ENCODE data around the gene SECTM1. TPM values are rescaled to one million over a fixed set of nuclear protein-coding genes. Genes with fewer than 3 reads are reported as not detected.
A peak's percentile ranks its signal among the peaks of the same experiment; 100 is the strongest.

Gene SECTM1
- total RNA-seq, 2 experiments from 2014 or later, result 0.72 to 0.74 TPM

DNA sequence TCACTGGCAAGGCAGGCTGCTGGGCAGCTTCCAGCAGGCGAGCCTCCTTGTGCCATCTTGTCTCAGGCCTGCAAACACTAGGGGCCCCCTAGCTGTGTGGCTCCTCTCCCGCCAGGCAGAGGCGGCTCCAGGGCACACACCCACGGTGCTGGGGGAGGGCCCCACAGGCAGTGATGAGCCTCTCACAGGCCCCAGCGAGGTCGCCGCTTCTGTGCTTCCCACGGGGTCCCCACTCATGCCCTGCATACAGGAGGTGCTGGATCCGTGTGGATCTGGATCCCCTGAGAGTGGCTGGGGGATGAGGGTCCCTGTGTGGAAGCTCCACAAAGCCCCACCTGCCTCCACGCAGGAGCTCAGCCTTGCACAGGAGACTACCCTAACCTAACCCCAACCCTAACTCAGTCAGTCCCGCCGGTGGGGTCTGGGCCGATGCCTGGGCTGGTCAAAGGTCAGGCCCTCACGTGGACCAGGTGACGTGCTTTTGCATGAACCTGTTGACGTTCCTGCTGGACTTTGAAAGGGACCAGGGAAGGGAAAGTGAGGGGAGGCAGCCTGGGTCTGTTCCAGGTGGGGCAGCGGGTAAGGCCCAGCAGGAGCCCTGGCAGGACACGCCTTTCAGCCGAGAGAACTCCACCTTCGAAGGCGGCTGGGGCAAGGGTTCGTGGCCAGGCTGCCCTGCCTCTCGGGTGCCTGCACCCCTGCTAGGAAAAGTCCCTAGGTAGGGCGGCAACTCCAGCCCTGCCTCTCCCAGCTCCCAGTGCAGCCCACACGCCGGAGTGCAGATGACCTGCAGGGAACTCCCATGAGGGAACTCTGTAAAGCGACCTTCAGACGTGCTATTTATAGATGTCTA lies 5.2 kb downstream of the SECTM1 start:
- no peak for DNase-seq

DNA sequence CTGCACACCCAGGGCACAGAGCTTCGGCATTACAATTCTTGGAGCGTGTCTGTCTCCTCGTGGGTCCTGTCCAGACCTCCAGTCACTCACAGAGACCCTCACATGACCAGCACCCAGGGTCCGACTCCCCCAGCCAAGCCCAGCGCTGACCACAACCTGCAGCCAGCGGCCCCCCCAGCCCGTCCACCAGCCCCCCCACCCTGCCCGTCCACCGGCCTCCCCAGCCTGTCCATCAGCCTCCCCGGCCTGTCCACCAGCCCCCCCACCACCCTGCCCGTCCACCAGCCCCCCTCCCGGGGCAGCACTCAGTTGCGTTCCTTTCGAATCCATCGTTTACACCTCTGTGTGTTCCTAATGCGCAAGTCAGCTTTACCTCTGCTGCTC lies 5.8 kb downstream of the SECTM1 start:
- no peaks in the 10 kb centered on the region for H3K9me3 Mint-ChIP-seq
- no peak overlapping the region for H3K4me3 Mint-ChIP-seq
- no peak overlapping the region for H3K27ac Mint-ChIP-seq
- H3K27me3 Mint-ChIP-seq, result peaks cover 24% of the 10 kb centered on the region
- H3K4me1 Mint-ChIP-seq, result peaks cover 18% of the 10 kb centered on the region
- no peaks in the 10 kb centered on the region for H3K36me3 Mint-ChIP-seq
- no peak for DNase-seq

More for the DNA sequence above, 5.2 kb downstream of the SECTM1 start:
- no peak overlapping the region for H3K4me3 Mint-ChIP-seq
- H3K36me3 Mint-ChIP-seq, result no peaks in the 10 kb centered on the region
- peaks cover 27% of the 10 kb centered on the region for H3K27me3 Mint-ChIP-seq
- peaks cover 16% of the 10 kb centered on the region for H3K4me1 Mint-ChIP-seq
- H3K27ac Mint-ChIP-seq, result no peak overlapping the region
- no peaks in the 10 kb centered on the region for H3K9me3 Mint-ChIP-seq

DNA sequence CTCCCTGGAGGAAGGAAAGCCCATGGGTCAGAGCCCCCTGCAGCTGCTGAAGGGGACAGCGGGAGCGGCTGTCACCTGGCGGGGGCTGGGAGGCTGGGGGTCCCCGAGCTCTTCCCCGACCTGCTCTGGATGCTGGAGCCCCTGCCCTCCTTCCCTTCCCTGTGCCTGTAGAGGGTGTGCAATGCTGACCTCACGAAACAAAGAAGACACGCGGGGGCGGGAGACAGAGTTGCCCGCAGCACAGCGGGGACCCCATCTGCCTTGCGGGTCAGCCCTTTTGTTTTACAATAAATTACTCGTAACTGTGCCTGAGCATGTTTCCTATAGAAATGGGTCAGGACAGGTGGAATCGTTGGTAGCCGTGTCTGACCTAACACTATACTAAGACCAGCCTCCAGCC lies 6.3 kb downstream of the SECTM1 start:
- Mint-ChIP-seq H3K27ac (no peak overlapping the region), H3K27me3 (peaks cover 19% of the 10 kb centered on the region), H3K4me1 (peaks cover 18% of the 10 kb centered on the region), H3K36me3 (no peaks in the 10 kb centered on the region), H3K4me3 (no peak overlapping the region), H3K9me3 (no peaks in the 10 kb centered on the region)
- no peak for DNase-seq

DNA sequence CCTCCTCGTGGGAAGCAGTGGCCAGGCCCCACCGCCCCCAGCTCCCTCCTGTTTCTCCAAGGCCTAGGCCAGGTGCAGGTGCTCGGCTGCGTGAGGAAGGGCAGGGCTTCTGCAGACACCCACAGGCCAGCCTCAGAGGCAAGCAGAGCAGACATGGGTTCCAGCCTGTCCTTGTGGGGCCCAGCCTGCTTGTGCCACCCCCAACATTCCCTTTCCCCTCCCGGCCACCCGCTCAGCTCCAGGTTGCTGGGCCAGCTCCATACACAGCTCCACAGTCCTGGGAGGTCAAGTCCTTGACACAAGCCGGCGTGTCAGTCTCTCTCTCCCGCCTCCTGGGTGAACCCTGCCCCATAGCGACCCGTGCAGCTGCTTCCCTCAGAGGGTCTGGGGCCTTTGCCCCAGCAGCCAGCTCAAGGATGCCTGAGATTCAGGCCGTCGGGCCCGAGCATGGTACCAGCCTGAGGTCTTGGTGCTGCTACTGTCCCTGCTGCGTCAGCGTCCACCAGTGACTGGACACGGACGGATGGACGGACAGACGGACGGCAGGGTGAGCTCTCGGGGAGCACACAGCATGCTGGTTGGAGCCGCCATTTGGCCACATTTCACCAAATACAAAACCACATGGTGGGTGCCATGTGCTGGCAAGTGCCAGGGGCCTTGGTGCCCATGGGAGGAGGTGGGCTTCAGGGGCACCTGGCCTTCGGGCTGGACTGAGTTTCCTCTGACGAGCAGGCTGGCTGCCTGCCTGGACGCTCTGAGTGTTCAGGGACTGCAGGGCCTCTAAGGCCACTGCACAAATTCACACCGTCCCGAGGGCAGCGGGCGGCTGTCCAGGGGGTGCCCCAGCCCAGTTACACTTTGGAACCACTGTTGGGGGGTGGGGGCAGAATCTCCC lies 8.0 kb downstream of the SECTM1 start:
- Mint-ChIP-seq H3K4me3 (no peak overlapping the region), H3K9me3 (no peaks in the 10 kb centered on the region), H3K36me3 (peaks cover 2% of the 10 kb centered on the region), H3K27ac (no peak overlapping the region), H3K27me3 (peaks cover 4% of the 10 kb centered on the region), H3K4me1 (peaks cover 26% of the 10 kb centered on the region)
- no peak for DNase-seq

DNA sequence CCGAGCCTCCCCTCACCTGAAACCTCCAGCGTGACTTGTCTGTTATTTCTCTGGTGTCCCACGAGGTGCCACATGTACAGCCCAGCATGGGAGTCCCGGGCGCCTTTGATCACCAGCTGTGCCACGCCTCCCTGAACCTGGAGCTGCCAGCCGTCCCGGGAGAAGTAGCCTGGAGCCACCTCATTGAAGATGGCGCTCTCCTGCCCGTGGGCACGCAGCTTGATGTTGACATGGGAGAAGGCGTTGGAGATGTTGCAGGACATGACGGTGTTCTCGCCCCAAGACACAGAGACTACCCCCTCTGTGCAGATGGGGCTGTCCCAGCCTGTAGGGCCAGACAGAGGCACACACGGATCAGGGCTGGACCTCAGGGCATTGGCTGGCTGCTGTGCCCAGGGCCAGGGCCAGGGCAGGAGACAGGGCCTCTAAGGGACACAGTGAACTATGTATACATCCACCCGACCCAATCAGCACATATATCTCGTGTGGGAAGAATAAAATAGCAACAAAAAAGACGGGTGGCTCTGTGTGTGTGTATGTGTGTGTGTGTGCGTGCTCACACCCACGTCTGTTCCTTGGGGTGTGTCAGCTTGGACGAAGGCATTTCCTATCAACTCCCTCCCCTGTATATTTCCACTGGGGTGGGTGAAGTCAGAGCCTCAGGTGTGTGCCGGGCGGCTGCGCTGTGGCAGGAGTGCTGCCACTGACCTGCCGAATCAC lies 8.8 kb downstream of the SECTM1 start:
- Mint-ChIP-seq H3K4me1 (peaks cover 28% of the 10 kb centered on the region), H3K4me3 (peak overlapping the region; percentile 22), H3K27ac (peak overlapping the region; percentile 27), H3K9me3 (no peaks in the 10 kb centered on the region), H3K27me3 (no peaks in the 10 kb centered on the region), H3K36me3 (peaks cover 2% of the 10 kb centered on the region)
- DNase-seq, result no peak

DNA sequence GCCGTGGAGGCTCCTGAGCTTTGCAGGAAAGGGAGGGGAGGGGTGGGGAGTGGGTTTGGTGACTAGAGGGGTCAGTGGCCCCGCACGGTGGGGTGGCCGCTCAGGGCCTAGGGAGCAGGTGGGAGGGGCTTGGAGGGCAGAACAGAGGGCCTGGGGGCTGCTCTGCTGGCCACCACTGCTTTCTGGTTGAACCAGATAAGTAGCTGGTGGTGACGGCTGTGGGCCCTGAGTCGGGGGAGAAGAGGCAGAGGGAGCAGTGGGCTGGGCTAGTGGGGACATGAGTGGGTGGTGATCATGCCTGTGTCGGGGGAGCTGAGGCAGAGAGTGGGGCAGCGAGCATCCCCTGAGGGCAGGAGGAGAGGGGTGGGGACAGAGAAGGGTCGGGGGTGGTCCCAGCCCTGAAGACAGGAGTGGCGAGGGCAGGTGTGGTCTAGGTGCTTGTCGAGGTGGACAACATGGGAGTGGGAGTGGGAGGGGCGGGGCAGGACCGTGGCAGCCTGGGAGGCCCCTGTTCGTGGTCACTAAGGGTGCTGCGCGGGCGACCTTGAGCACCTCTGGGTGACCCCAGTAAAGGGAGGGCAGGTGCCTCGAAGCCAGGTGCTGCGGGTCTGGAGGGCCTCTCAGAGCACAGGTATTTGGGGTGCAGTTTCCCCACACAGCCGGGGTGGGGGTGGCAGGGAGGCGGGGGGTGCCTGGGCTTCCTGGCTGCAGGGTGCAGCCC lies 9.9 kb downstream of the SECTM1 start:
- Mint-ChIP-seq H3K27me3 (no peaks in the 10 kb centered on the region), H3K9me3 (no peaks in the 10 kb centered on the region), H3K4me3 (peak overlapping the region; percentile 47), H3K27ac (no peak overlapping the region), H3K36me3 (peaks cover 2% of the 10 kb centered on the region), H3K4me1 (peaks cover 28% of the 10 kb centered on the region)
- DNase-seq, result no peak

DNA sequence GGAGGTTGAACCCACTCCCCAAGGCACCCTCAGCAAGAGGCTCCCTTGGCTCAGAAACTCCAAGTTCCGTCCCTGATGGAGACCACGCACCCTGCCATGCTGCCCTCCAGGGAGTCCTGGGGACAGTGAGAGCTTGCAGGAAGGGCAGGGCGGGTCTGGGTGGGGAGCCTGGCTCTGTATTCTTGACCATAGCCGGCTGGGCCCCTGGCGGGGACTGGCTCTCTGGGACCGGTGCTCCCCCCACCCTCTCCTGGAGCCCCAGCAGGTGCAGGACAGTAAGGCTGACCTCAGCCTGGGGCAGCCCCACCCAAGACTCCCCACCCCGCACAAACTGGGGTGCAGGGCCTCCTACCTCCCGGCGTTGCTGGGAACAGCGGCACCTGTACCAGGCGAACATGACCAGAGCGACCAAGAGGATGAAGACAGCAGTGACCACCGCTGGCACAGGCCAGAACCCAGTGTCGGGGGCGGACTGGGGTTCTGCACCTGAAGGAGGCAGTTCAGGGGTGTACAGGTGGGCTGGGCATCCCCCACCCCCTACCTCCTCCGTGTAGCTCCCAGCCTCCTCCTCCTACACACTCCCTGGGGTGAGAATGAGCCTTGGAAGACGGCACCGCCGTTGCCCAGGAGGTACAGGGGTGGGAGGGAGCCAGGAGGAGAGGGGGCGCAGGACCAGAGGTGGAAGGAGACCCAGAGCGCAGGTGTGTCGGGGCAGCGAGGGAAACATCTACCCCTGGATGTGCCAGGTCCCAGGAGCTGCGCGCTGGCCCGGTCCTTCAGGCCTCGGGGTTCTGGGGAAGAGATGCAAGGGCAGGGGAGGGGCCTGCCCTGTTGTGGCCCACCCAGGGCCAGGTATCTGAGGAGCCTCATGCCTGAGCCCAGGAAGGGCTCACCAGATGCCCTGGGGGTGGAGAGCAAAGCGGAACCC lies 10.8 kb downstream of the SECTM1 start:
- no peak for DNase-seq
- Mint-ChIP-seq H3K27ac (peak overlapping the region; percentile 96), H3K4me3 (peak overlapping the region; percentile 84), H3K36me3 (peaks cover 2% of the 10 kb centered on the region), H3K27me3 (no peaks in the 10 kb centered on the region), H3K9me3 (no peaks in the 10 kb centered on the region), H3K4me1 (peaks cover 28% of the 10 kb centered on the region)

DNA sequence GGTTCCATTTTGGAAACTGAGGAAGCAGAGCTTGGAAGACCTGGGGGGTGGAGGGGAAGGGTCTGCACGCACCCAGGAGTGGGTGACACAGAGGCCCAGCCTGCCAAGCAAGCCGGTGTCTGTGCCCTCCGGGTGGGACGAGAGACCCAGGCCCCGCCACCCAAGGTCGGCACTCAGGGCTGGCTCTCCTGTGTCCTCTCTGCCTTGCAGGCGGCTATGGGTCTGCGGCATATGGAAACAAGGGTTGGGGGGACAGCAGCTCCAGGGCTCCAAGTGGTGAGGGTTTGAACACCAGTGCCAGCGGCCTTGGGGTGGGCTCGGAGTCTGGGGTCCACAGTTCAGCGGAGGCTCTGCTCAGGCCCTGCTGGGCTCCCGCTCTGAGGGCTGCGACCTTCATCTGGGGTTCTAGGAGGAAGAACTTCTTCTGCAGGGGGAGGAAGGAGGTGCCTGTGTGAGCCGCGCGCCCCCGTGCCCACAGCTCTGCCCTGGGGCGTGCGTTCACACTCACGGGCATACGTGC lies 11.6 kb downstream of the SECTM1 start:
- Mint-ChIP-seq H3K27ac (peak overlapping the region; percentile 96), H3K9me3 (no peaks in the 10 kb centered on the region), H3K4me3 (peak overlapping the region; percentile 84), H3K27me3 (no peaks in the 10 kb centered on the region), H3K4me1 (peaks cover 28% of the 10 kb centered on the region), H3K36me3 (peaks cover 2% of the 10 kb centered on the region)
- no peak for DNase-seq

DNA sequence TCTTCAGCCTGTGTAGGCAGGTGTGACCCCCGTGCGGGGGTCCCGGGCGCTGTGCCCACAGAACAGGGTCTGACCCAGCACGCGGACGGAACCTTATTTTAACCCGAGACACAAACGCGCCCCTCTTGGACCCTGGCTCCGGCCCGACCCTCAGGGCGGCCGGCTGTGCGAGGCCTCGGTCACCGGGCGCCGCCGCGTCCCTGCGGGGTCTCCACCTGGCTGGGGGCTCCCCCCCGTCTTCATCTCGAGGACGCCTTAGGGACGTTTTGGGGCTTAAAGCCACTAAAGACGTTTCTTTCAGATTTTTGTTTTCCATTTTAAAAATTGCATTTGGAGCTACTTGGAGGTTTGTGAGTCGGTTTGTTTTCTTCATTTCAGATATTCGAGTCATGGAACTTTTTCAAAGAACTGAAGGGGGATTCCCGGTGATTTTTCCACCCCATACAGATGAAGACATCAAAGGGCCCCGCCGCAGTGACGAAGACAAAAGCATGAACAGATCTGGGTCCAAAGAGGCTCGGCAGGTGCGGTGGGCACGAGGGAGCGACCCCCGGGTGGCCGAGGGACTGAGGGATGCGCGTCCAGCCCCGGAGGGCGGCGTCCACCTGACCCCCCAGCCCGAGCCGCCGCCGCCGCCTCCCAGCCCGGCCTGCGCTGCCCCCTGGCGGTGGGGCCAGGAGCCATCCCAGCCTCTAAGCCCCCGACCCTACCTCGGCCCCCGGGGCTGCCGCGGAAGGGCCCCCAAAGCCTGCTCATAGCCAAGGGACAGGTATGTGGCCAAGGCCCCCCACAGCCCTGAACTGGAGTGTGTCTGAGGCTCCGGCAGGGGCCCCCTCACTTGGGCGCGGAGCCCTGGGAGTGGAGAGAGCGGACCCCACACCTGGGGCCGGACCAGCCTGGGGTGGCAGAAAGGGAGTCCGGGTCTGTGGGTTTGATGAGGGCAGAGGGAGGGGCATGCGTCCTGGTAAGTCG lies 12.3 kb downstream of the SECTM1 start:
- Mint-ChIP-seq H3K4me1 (peaks cover 28% of the 10 kb centered on the region), H3K27ac (peak overlapping the region; percentile 96), H3K9me3 (no peaks in the 10 kb centered on the region), H3K36me3 (peaks cover 9% of the 10 kb centered on the region), H3K4me3 (peak overlapping the region; percentile 84), H3K27me3 (no peaks in the 10 kb centered on the region)
- peak; percentile 82 for DNase-seq

DNA sequence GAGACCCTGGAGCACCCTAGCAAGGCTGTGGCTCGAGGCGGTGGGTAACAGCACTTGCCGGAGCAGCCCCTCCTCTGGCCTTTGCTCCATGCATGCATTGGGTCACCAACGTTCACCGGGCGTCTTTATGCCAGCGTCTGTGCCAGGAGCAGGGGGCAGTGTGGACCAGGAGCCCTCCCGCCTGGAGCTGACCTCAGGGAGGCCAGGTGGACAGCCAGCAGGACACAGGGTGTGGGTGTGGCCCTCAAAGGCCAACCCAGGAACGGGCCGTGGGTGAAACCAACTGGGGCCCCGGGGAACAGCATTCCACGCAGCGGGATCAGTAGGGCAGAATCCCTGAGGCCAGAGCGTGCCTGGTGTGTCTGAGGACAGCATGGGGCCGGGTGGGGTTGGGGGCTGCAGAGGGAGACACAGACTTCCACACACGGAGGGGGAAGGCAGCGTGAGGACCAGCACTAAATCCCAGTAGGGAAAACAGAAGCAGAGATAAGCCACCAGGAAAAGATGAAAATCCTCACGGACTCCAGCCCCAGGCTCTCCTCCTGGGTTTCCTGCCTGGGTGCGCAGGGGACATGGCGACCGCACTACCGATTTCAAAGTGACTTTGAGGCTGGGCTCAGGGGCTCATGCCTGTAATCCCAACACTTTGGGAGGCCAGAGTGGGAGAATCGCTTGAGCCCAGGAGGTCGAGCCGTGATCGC lies 13.3 kb downstream of the SECTM1 start:
- DNase-seq, result no peak
- H3K4me3 Mint-ChIP-seq, result peak overlapping the region; percentile 61
- H3K36me3 Mint-ChIP-seq, result peaks cover 19% of the 10 kb centered on the region
- H3K9me3 Mint-ChIP-seq, result no peaks in the 10 kb centered on the region
- peaks cover 4% of the 10 kb centered on the region for H3K27me3 Mint-ChIP-seq
- peaks cover 30% of the 10 kb centered on the region for H3K4me1 Mint-ChIP-seq
- H3K27ac Mint-ChIP-seq, result peak overlapping the region; percentile 96

DNA sequence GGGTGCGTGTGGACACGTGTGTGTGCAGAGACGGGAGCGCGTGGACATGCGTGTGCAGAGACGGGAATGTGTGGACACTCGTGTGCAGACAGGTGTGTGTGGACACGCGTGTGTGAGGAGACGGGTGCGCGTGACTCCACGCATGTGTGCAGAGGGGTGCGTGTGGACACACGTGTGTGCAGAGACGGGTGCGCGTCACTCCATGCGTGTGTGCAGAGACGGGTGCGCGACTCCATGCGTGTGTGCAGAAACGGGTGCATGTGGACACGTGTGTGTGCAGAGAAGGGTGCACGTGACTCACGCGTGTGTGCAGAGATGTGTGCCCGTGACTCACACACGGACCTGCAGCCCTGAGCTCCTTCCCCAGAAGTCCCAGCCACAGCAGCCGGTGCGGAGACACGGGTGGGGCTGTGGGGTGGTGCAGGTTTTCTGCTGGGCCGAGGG lies 13.9 kb downstream of the SECTM1 start:
- Mint-ChIP-seq H3K27ac (peak overlapping the region; percentile 96), H3K36me3 (peaks cover 24% of the 10 kb centered on the region), H3K27me3 (peaks cover 4% of the 10 kb centered on the region), H3K9me3 (no peaks in the 10 kb centered on the region), H3K4me1 (peaks cover 27% of the 10 kb centered on the region), H3K4me3 (no peak overlapping the region)
- no peak for DNase-seq

Data from activated naive CD8-positive, alpha-beta T cell treated with anti-CD3 and anti-CD28 coated beads for 36 hours (primary cell).